Smooth muscle cell (in vitro differentiated cells): ENCODE results near the gene MAP3K14. TPM values are rescaled to one million over a fixed set of nuclear protein-coding genes. Genes with fewer than 3 reads are reported as not detected.

Experiments used
- DNase-seq: peaks from one replicate; lab custom pipeline; 2025; ENCODE audit not compliant: unreplicated experiment; lab: John Stamatoyannopoulos, UW
- H2AFZ ChIP-seq: fragments of 200-600 bp; sonication (generic); 2 replicates; pipeline ENCODE4 v1.6.0; 2016; ENCODE audit warnings: antibody characterized with exemption, low read depth, mild to moderate bottlenecking
- H3F3A ChIP-seq: fragments of 200-600 bp; sonication (generic); 2 replicates; pipeline ENCODE4 v1.6.0; 2017; ENCODE audit warnings: antibody characterized with exemption, low read depth
- H3K27ac ChIP-seq: fragments of 200-600 bp; sonication (generic); 2 replicates; pipeline ENCODE4 v1.5.1; 2016; ENCODE audit warnings: low read depth, mild to moderate bottlenecking
- H3K27me3 ChIP-seq: fragments of 200-600 bp; sonication (generic); 2 replicates; pipeline ENCODE4 v1.6.1; 2016; ENCODE audit warnings: low read depth, mild to moderate bottlenecking
- H3K36me3 ChIP-seq: fragments of 200-600 bp; sonication (generic); 2 replicates; pipeline ENCODE4 v1.5.1; 2016; ENCODE audit warnings: low read depth
- H3K4me1 ChIP-seq: fragments of 200-600 bp; sonication (generic); 2 replicates; pipeline ENCODE4 v1.5.1; 2016; ENCODE audit warnings: low read depth
- H3K4me2 ChIP-seq: fragments of 200-600 bp; sonication (generic); 2 replicates; pipeline ENCODE4 v1.6.0; 2016; ENCODE audit warnings: mild to moderate bottlenecking
- H3K4me3 ChIP-seq: fragments of 200-600 bp; sonication (generic); 2 replicates; pipeline ENCODE4 v1.5.1; 2016; ENCODE audit warnings: mild to moderate bottlenecking
- H3K79me2 ChIP-seq: fragments of 200-600 bp; sonication (generic); 2 replicates; pipeline ENCODE4 v1.6.0; 2016; ENCODE audit warnings: low read depth, mild to moderate bottlenecking
- H3K9ac ChIP-seq: fragments of 200-600 bp; sonication (generic); 2 replicates; pipeline ENCODE4 v1.6.0; 2016; ENCODE audit warnings: low read depth
- H3K9me3 ChIP-seq: fragments of 200-600 bp; sonication (generic); replicated peaks from 2 replicates; pipeline ENCODE4 v1.5.1; 2016; ENCODE audit warnings: low read depth
- H4K20me1 ChIP-seq: fragments of 200-600 bp; sonication (generic); 2 replicates; pipeline ENCODE4 v1.6.0; 2016; ENCODE audit warnings: low read depth
- WGBS: methylation state at CpG from one replicate; pipeline ENCODE4 v1.1.7; 2016; ENCODE audit warnings: low lambda C conversion rate; 5-methylcytosine and 5-hydroxymethylcytosine counted together
- polyA plus RNA-seq: library from polyadenylated mRNA; unstranded; fragments of >200 nt; fragmentation: Nextera tagmentation; extraction: Ambion mirVana; gene quantifications from 2 replicates; pipeline ENCODE4 v1.2.1, GENCODE V29; 2016
- total RNA-seq: library from RNA; depleted of rRNA; stranded (reverse); fragments of >200 nt; gene quantifications from 2 replicates; pipeline ENCODE4 v1.2.3, GENCODE V29; 2014
- TF ChIP-seq, protein P1 (sequence below): fragments of 200-600 bp; sonication (generic); IDR thresholded peaks from 2 replicates; pipeline ENCODE4 v1.5.1; 2017; ENCODE audit warnings: borderline replicate concordance, mild to moderate bottlenecking, antibody characterized with exemption; ENCODE audit not compliant: insufficient read depth, poor library complexity, severe bottlenecking

The MAP3K14 gene
- total and polyA plus RNA-seq, 2 experiments from 2014 or later: 1.7 to 1.8 TPM

DNA sequence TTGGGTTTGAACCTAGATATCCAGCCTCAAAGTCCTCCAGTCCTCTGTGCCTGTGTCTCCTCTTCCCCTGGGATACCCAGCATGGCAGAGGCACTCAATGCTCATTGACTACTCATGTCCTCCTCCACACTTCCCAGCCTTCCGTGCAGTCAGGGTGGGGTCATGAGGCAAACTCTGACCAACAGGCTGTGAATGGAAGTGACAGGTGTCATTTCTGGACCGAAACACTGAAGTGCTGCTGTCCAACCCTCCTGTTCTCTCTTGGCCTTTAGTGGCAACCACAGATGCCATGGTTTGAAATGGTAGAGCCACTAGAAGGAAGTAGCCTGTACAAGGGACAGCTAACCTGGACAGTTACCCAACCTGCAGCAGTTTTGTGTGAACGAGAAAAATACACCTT is 46.7 kb upstream of the MAP3K14 start:
- no peak for DNase-seq
- Histone ChIP-seq H3K27me3 (no peaks in the 10 kb centered on the region), H3K9ac (no peak overlapping the region), H3K27ac (no peak overlapping the region), H3K36me3 (no peaks in the 10 kb centered on the region), H3K9me3 (no peaks in the 10 kb centered on the region), H2AFZ (no peak overlapping the region), H3K4me3 (no peak overlapping the region), H3F3A (no peaks in the 10 kb centered on the region), H4K20me1 (no peaks in the 10 kb centered on the region), H3K4me1 (no peaks in the 10 kb centered on the region), H3K4me2 (no peak overlapping the region), H3K79me2 (no peaks in the 10 kb centered on the region)
- TF ChIP-seq, protein P1, sequence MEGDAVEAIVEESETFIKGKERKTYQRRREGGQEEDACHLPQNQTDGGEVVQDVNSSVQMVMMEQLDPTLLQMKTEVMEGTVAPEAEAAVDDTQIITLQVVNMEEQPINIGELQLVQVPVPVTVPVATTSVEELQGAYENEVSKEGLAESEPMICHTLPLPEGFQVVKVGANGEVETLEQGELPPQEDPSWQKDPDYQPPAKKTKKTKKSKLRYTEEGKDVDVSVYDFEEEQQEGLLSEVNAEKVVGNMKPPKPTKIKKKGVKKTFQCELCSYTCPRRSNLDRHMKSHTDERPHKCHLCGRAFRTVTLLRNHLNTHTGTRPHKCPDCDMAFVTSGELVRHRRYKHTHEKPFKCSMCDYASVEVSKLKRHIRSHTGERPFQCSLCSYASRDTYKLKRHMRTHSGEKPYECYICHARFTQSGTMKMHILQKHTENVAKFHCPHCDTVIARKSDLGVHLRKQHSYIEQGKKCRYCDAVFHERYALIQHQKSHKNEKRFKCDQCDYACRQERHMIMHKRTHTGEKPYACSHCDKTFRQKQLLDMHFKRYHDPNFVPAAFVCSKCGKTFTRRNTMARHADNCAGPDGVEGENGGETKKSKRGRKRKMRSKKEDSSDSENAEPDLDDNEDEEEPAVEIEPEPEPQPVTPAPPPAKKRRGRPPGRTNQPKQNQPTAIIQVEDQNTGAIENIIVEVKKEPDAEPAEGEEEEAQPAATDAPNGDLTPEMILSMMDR: no peak
- WGBS: 89% methylated on average over 3 of the region's 3 CpGs

DNA sequence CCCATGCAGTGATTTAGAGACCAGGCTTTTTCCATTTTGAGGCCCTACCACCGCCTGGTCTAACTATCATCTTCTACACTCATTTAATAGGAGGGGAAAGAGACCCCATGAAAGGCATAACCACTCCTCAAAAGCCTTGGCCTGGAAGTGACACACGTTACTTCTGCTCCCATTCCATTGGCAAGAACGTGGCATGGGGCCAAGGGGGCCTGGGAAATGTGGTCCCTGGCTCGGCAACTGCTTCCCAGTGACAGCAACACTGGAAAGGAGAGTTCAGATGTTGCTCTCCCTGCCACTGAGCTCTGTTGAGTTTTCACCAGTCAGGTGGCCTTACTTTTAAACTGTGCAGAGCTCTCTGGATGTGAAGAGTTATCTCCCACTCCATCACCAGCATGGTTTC is 45.2 kb upstream of the MAP3K14 start:
- DNase-seq: no peak
- no peaks in the 10 kb centered on the region for H4K20me1 ChIP-seq
- H3F3A ChIP-seq: no peaks in the 10 kb centered on the region
- 88% methylated on average over 4 of the region's 4 CpGs for WGBS
- no peak overlapping the region for H3K27ac ChIP-seq
- no peak overlapping the region for H3K4me2 ChIP-seq
- no peaks in the 10 kb centered on the region for H3K4me1 ChIP-seq
- no peaks in the 10 kb centered on the region for H3K36me3 ChIP-seq
- no peaks in the 10 kb centered on the region for H3K27me3 ChIP-seq
- TF ChIP-seq, protein P1: no peak
- no peak overlapping the region for H3K9ac ChIP-seq
- H3K4me3 ChIP-seq: no peak overlapping the region
- H2AFZ ChIP-seq: no peak overlapping the region
- H3K9me3 ChIP-seq: no peaks in the 10 kb centered on the region
- no peaks in the 10 kb centered on the region for H3K79me2 ChIP-seq

DNA sequence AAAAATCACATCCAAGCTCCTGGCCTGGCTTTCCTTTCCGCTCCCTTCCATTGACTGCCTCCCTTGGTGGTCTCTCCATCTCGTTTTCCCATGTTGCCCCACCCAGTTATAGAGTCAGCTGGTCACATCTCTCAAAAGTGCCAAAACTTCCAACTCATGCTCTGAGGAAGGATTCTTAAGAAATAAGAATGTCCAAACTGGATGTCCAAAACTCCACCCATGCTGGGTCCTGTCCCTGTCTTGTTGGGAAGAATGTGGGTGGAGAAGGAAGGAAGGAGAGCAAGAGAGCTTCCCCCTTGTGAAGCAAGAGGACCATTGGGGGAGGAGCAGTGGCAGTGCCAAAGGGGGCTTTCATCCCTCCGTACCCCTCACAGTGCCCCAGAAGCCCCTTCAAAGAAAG is 44.6 kb upstream of the MAP3K14 start:
- DNase-seq: no peak
- Histone ChIP-seq H3K27ac (no peak overlapping the region), H3K9ac (no peak overlapping the region), H3K79me2 (no peaks in the 10 kb centered on the region), H3K4me3 (no peak overlapping the region), H3K9me3 (no peaks in the 10 kb centered on the region), H4K20me1 (no peaks in the 10 kb centered on the region), H3F3A (no peaks in the 10 kb centered on the region), H3K27me3 (no peaks in the 10 kb centered on the region), H3K36me3 (no peaks in the 10 kb centered on the region), H3K4me1 (no peaks in the 10 kb centered on the region), H2AFZ (no peak overlapping the region), H3K4me2 (no peak overlapping the region)
- TF ChIP-seq, protein P1: no peak
- WGBS: 98% methylated on average over 3 of the region's 3 CpGs

DNA sequence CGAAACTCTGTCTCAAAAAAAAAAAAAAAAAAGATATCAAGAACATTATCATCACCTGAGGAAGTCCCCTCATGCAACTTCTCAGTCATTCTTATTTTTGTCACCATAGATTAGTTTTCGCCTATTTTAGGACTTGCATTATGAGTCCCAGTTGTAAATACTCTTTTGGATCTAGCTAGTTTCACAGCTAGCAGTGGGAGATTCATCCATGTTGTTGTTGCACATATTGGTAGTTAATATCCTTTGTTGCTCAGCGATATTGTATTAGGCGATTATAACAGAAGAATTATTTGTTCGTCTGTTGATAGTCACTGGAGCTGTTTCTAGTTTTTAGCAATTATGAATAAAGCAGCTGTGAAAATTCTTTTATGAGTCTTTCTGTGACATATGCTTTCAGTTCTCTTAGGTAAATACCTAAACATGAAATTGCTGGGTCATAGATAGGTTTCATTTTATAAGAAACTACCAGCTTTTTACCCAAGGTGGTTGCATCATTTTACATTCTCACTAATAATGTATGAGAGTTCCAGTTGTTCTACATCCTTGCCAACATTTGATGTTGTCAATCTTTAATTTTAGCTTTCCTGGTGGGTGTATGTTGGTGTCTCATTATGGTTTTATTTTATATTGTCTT is 40.7 kb upstream of the MAP3K14 start:
- no peak overlapping the region for H3K4me2 ChIP-seq
- H4K20me1 ChIP-seq: no peaks in the 10 kb centered on the region
- no peaks in the 10 kb centered on the region for H3K4me1 ChIP-seq
- no peak for DNase-seq
- no peak overlapping the region for H3K4me3 ChIP-seq
- TF ChIP-seq, protein P1: no peak
- no peaks in the 10 kb centered on the region for H3K79me2 ChIP-seq
- no peaks in the 10 kb centered on the region for H3F3A ChIP-seq
- no peak overlapping the region for H2AFZ ChIP-seq
- no peak overlapping the region for H3K27ac ChIP-seq
- H3K27me3 ChIP-seq: no peaks in the 10 kb centered on the region
- H3K9ac ChIP-seq: no peak overlapping the region
- no peaks in the 10 kb centered on the region for H3K9me3 ChIP-seq
- 93% methylated on average over 5 of the region's 5 CpGs for WGBS
- no peaks in the 10 kb centered on the region for H3K36me3 ChIP-seq
